ENCODE measurements around the gene DENND4C. TPM values are rescaled to one million over a fixed set of nuclear protein-coding genes. Genes with fewer than 3 reads are reported as not detected.

Gene DENND4C
- total RNA-seq, 1 donor, result 65.1 TPM

GRCh38 chr9:19310246-19310645 lies 79.8 kb downstream of the DENND4C start:
- TF ChIP-seq CTCF (IDR thresholded peaks at IDR 0.05; ENCODE audit: extremely low read depth, low read depth, low read length), result no peak
- no peaks in the 10 kb centered on the region for H3K36me3 ChIP-seq (ENCODE audit: insufficient read depth, low read length)
- H3K27ac ChIP-seq (ENCODE audit: low read depth, low read length), result no peak overlapping the region
- H3K4me1 ChIP-seq (ENCODE audit: insufficient read depth, low read length), result no peaks in the 10 kb centered on the region
- no peak overlapping the region for H2AFZ ChIP-seq (ENCODE audit: low read length)
- H4K20me1 ChIP-seq (ENCODE audit: insufficient read depth, low read length), result no peaks in the 10 kb centered on the region
- H3K27me3 ChIP-seq (ENCODE audit: insufficient read depth, low read length), result no peaks in the 10 kb centered on the region
- H3K4me3 ChIP-seq (ENCODE audit: insufficient read depth, low read length), result no peak overlapping the region
- no peak overlapping the region for H3K4me2 ChIP-seq (ENCODE audit: insufficient read depth, low read length)
- H3K9me3 ChIP-seq (ENCODE audit: low read depth, low read length), result no peaks in the 10 kb centered on the region
- DNase-seq (ENCODE audit: insufficient read length, low spot score, missing footprints), result no peak
- H3K79me2 ChIP-seq (ENCODE audit: insufficient read depth, low read length), result no peaks in the 10 kb centered on the region

GRCh38 chr9:19313573-19313972 lies 83.1 kb downstream of the DENND4C start:
- H3K4me2 ChIP-seq (ENCODE audit: insufficient read depth, low read length), result no peak overlapping the region
- no peaks in the 10 kb centered on the region for H3K4me1 ChIP-seq (ENCODE audit: insufficient read depth, low read length)
- H3K36me3 ChIP-seq (ENCODE audit: insufficient read depth, low read length), result peaks cover 6% of the 10 kb centered on the region
- no peak for TF ChIP-seq CTCF (IDR thresholded peaks at IDR 0.05; ENCODE audit: extremely low read depth, low read depth, low read length)
- H3K27ac ChIP-seq (ENCODE audit: low read depth, low read length), result no peak overlapping the region
- no peaks in the 10 kb centered on the region for H4K20me1 ChIP-seq (ENCODE audit: insufficient read depth, low read length)
- no peaks in the 10 kb centered on the region for H3K27me3 ChIP-seq (ENCODE audit: insufficient read depth, low read length)
- H3K79me2 ChIP-seq (ENCODE audit: insufficient read depth, low read length), result no peaks in the 10 kb centered on the region
- no peak overlapping the region for H2AFZ ChIP-seq (ENCODE audit: low read length)
- H3K4me3 ChIP-seq (ENCODE audit: insufficient read depth, low read length), result no peak overlapping the region
- no peaks in the 10 kb centered on the region for H3K9me3 ChIP-seq (ENCODE audit: low read depth, low read length)
- no peak for DNase-seq (ENCODE audit: insufficient read length, low spot score, missing footprints)

DNA sequence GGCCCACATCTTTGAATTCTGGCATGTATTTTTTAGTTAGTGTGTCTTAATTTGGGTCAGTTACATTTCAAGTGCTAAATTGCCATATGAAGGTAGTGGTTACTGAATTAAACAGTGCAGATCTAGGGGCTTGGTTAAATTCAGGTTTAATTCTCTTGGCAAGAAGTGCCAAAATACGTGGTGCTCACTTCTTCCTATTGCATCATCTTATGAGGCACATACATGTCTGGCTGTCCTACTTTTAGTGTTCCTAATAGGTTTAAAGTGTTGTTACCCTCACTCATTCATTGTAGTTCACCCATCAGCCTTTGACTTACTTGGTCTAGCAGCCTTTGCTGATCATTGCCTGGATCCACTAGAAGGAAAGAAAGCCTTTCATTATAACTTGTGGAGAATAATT lies 90.0 kb downstream of the DENND4C start:
- Histone ChIP-seq H3K4me3 (ENCODE audit: insufficient read depth, low read length) (no peak overlapping the region), H3K9me3 (ENCODE audit: low read depth, low read length) (no peaks in the 10 kb centered on the region), H2AFZ (ENCODE audit: low read length) (no peak overlapping the region), H3K4me2 (ENCODE audit: insufficient read depth, low read length) (no peak overlapping the region), H3K79me2 (ENCODE audit: insufficient read depth, low read length) (no peaks in the 10 kb centered on the region), H3K36me3 (ENCODE audit: insufficient read depth, low read length) (peaks cover 6% of the 10 kb centered on the region), H3K27ac (ENCODE audit: low read depth, low read length) (no peak overlapping the region), H4K20me1 (ENCODE audit: insufficient read depth, low read length) (no peaks in the 10 kb centered on the region), H3K27me3 (ENCODE audit: insufficient read depth, low read length) (no peaks in the 10 kb centered on the region), H3K4me1 (ENCODE audit: insufficient read depth, low read length) (no peaks in the 10 kb centered on the region)
- no peak for TF ChIP-seq CTCF (IDR thresholded peaks at IDR 0.05; ENCODE audit: extremely low read depth, low read depth, low read length)
- DNase-seq (ENCODE audit: insufficient read length, low spot score, missing footprints), result no peak

DNA sequence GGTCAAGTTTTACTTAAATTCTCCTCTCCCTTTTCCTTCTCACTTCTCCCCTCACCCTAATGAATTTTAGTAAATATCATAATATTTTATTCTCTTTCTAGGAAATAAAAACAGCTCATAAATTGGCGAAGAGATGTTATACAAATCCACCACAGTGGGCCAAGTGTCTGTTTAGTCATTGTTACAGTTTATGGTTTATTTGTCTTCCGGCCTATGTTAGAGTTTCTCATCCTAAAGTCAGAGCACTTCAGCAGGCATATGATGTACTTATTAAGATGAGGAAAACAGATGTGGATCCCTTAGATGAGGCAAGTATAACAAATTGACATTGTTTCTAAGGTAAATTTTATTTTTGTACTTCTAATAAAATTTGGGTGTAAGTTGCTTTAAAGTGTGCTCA lies 101.4 kb downstream of the DENND4C start:
- TF ChIP-seq CTCF (IDR thresholded peaks at IDR 0.05; ENCODE audit: extremely low read depth, low read depth, low read length), result no peak
- Histone ChIP-seq H3K4me2 (ENCODE audit: insufficient read depth, low read length) (no peak overlapping the region), H3K4me1 (ENCODE audit: insufficient read depth, low read length) (no peaks in the 10 kb centered on the region), H3K4me3 (ENCODE audit: insufficient read depth, low read length) (no peak overlapping the region), H2AFZ (ENCODE audit: low read length) (no peak overlapping the region), H3K79me2 (ENCODE audit: insufficient read depth, low read length) (no peaks in the 10 kb centered on the region), H3K9me3 (ENCODE audit: low read depth, low read length) (no peaks in the 10 kb centered on the region), H3K27ac (ENCODE audit: low read depth, low read length) (no peak overlapping the region), H3K36me3 (ENCODE audit: insufficient read depth, low read length) (peaks cover 12% of the 10 kb centered on the region), H3K27me3 (ENCODE audit: insufficient read depth, low read length) (no peaks in the 10 kb centered on the region), H4K20me1 (ENCODE audit: insufficient read depth, low read length) (no peaks in the 10 kb centered on the region)
- DNase-seq (ENCODE audit: insufficient read length, low spot score, missing footprints), result no peak

Data from osteoblast (primary cell).